ENCODE results near the gene CDHR1. TPM values are rescaled to one million over a fixed set of nuclear protein-coding genes. Genes with fewer than 3 reads are reported as not detected.
A peak's percentile ranks its signal among the peaks of the same experiment; 100 is the strongest.

Gene CDHR1
- total RNA-seq, 4 donors from 2014 or later = 106 to 398 (median 143) TPM

DNA sequence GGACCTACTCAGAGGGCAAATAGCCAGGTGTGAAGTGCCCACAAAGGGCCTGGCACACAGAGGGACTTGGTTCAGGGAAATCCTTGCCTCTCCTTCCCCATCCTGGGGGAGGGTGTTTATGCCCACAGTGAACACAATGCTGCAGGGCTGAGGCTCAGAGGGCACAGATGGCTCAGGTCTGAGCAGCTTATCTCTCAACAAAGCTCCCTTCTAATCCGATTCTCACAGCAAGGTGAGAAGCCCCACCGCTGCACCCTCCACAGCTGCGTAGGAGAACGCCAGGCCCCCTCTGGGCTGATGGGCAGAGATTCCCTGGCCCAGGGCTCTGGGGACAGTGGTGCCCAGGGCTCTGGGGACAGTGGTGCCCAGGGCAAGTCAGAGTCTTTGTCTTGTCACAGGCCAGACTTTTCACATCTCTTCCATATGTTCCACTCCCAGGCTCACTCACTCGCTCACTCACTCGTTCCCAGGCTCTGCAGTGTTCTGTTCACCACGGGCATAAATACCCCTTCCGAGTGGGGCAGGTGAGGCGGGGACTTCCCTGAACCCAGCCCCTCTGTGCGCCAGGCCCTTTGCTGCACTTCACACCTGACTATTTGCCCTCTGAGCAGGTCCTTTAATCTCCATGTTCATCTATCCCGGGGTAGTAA, 8.7 kb upstream of the CDHR1 start:
- Histone ChIP-seq H3K4me3 (no peak overlapping the region), H3K4me1 (peaks cover 2% of the 10 kb centered on the region), H3K27ac (no peak overlapping the region), H3K9me3 (no peaks in the 10 kb centered on the region), H3K27me3 (peaks cover 4% of the 10 kb centered on the region), H3K36me3 (no peaks in the 10 kb centered on the region)
- DNase-seq (ENCODE audit: low spot score in 2 of 2) = no peak
- TF ChIP-seq, protein P1, sequence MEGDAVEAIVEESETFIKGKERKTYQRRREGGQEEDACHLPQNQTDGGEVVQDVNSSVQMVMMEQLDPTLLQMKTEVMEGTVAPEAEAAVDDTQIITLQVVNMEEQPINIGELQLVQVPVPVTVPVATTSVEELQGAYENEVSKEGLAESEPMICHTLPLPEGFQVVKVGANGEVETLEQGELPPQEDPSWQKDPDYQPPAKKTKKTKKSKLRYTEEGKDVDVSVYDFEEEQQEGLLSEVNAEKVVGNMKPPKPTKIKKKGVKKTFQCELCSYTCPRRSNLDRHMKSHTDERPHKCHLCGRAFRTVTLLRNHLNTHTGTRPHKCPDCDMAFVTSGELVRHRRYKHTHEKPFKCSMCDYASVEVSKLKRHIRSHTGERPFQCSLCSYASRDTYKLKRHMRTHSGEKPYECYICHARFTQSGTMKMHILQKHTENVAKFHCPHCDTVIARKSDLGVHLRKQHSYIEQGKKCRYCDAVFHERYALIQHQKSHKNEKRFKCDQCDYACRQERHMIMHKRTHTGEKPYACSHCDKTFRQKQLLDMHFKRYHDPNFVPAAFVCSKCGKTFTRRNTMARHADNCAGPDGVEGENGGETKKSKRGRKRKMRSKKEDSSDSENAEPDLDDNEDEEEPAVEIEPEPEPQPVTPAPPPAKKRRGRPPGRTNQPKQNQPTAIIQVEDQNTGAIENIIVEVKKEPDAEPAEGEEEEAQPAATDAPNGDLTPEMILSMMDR (IDR thresholded peaks at IDR 0.05) = no peak
- no peak for TF ChIP-seq POLR2AphosphoS5 (IDR thresholded peaks at IDR 0.05)
- no peak for TF ChIP-seq EP300 (IDR thresholded peaks at IDR 0.05)
- TF ChIP-seq POLR2A (IDR thresholded peaks at IDR 0.05) = no peak
- WGBS = 55% methylated on average over 11 of the region's 11 CpGs

DNA sequence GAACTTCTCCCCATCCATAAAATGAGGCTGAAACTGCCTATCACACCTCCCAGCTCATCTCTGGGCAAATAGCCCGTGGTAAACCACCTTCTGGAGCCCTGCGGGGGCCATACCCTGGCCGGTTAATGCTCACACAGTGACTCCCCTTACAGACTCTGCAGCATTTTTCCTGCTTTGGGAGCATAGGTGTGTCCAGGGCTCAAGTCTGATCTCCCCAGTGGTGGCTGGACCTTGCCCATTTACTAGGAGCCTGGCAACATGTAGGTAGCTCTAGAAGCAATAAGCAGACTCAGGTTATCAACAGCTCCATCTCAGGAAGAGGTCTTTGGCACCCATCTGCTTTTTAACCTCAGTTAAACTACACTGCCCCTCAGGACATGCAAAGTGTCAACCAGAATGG, 5.5 kb upstream of the CDHR1 start:
- TF ChIP-seq POLR2A (IDR thresholded peaks at IDR 0.05) (no peak), POLR2AphosphoS5 (IDR thresholded peaks at IDR 0.05) (no peak), EP300 (IDR thresholded peaks at IDR 0.05) (no peak)
- TF ChIP-seq, protein P1 (IDR thresholded peaks at IDR 0.05) = no peak
- Histone ChIP-seq H3K36me3 (no peaks in the 10 kb centered on the region), H3K4me3 (no peak overlapping the region), H3K27me3 (peaks cover 10% of the 10 kb centered on the region), H3K9me3 (no peaks in the 10 kb centered on the region), H3K27ac (no peak overlapping the region), H3K4me1 (peaks cover 11% of the 10 kb centered on the region)
- 71% methylated on average over 3 of the region's 3 CpGs for WGBS
- no peak for DNase-seq (ENCODE audit: low spot score in 2 of 2)

DNA sequence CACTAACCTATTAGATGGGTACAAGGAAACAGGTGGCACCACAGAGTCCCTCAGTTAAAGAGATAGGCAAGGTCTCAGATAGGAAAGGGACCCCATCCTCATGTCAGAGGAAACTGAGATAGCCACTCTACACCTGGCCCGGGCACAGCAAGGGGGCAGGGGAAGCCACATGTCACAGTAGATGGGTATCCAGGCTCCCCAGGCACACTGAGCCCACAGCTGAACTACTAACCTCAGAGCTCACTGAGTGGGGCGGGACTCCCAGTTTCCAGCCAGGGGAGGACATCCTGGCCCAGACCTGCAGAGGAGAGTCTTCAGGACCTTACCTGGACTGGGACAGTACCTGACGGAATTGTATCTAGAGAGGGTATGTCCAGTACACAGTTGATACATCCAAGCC, 3.7 kb upstream of the CDHR1 start:
- Histone ChIP-seq H3K4me3 (no peak overlapping the region), H3K36me3 (no peaks in the 10 kb centered on the region), H3K9me3 (no peaks in the 10 kb centered on the region), H3K4me1 (peaks cover 29% of the 10 kb centered on the region), H3K27me3 (peaks cover 26% of the 10 kb centered on the region), H3K27ac (no peak overlapping the region)
- peak in 1 of 2 donors; percentile 55 for DNase-seq (ENCODE audit: low spot score in 2 of 2)
- TF ChIP-seq, protein P1 (IDR thresholded peaks at IDR 0.05) = no peak
- TF ChIP-seq POLR2A (IDR thresholded peaks at IDR 0.05) (no peak), POLR2AphosphoS5 (IDR thresholded peaks at IDR 0.05) (no peak), EP300 (IDR thresholded peaks at IDR 0.05) (no peak)
- WGBS = 93% methylated on average over 3 of the region's 3 CpGs

DNA sequence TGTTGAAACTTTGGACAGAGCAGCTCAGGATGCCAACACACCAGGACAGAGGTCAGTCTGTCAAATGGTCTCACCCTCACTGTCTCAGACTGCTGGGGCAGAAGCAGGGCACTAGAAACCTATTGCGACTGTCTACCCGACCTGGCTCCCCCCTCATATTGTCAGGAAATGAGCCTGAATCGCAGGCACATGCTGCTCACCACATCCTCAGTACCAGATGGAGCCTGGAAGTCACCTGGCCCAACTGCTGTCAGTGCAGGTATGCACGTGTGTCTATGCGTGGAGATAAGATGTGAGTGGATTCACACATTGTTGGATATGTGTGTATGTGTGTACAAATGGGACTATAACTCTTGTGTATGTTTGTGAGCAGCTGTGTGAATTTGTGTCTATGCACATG, 3.2 kb upstream of the CDHR1 start:
- no peaks in the 10 kb centered on the region for H3K9me3 ChIP-seq
- 61% methylated on average over 5 of the region's 5 CpGs for WGBS
- peaks cover 32% of the 10 kb centered on the region for H3K4me1 ChIP-seq
- H3K27ac ChIP-seq = no peak overlapping the region
- no peak for TF ChIP-seq POLR2AphosphoS5 (IDR thresholded peaks at IDR 0.05)
- no peak for TF ChIP-seq POLR2A (IDR thresholded peaks at IDR 0.05)
- TF ChIP-seq, protein P1 (IDR thresholded peaks at IDR 0.05) = no peak
- TF ChIP-seq EP300 (IDR thresholded peaks at IDR 0.05) = no peak
- H3K4me3 ChIP-seq = no peak overlapping the region
- H3K36me3 ChIP-seq = no peaks in the 10 kb centered on the region
- H3K27me3 ChIP-seq = peaks cover 29% of the 10 kb centered on the region
- no peak for DNase-seq (ENCODE audit: low spot score in 2 of 2)

DNA sequence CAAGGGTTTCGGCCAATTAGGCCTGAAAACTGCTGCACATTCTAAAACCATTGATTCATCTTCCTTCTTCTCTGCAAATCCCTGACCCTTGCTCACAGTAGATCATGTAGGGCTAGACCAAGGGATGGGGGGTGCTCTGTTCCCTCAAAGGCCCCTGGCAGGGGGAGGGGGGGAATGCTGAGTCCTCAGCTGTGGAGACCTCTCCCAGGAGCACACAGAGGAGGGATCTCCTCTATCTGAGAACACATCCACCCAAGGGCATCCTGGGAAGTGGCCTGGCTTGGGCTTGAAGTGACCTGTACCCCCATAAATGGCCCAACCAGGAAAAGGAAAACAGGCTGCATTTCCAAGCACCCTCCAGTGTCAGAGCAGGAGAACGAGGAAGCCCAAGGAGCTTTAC, 1.0 kb upstream of the CDHR1 start:
- no peaks in the 10 kb centered on the region for H3K9me3 ChIP-seq
- 79% methylated on average over 2 of the region's 2 CpGs for WGBS
- H3K36me3 ChIP-seq = no peaks in the 10 kb centered on the region
- H3K27me3 ChIP-seq = peaks cover 30% of the 10 kb centered on the region
- no peak overlapping the region for H3K4me3 ChIP-seq
- peaks cover 44% of the 10 kb centered on the region for H3K4me1 ChIP-seq
- no peak overlapping the region for H3K27ac ChIP-seq
- DNase-seq (ENCODE audit: low spot score in 2 of 2) = no peak
- TF ChIP-seq POLR2AphosphoS5 (IDR thresholded peaks at IDR 0.05) (no peak), EP300 (IDR thresholded peaks at IDR 0.05) (no peak), POLR2A (IDR thresholded peaks at IDR 0.05) (no peak)
- TF ChIP-seq, protein P1 (IDR thresholded peaks at IDR 0.05) = no peak
